GM21515 (cell line): ENCODE measurements around the gene PDGFRA.

ENCODE experiments used
- ATAC-seq: cut with Tn5 transposase; IDR thresholded peaks from one replicate; pipeline ENCODE4 v1.9.1; 2021; ENCODE audit not compliant: unreplicated experiment

The PDGFRA gene

DNA sequence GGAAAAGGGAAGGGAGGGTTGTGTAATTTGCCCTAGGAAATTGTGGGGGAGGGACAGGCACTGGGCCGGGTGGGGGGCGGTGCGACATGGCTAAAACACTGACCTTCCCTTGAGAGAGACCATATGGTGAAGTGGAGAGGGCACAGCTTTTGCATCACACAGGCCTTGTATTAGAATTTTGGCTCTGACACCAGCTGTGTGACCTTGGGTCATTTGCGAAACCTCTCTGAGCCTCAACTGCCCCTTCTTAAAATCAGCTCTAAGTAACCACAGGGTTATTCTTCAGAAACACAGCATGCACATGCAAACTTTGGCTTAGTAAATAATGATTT, 25.8 kb downstream of the PDGFRA start:
- ATAC-seq: no peak

- ATAC-seq: no peak
Measured at GRCh38 chr4:54255881-54256280, 26.8 kb downstream of the PDGFRA start.

DNA sequence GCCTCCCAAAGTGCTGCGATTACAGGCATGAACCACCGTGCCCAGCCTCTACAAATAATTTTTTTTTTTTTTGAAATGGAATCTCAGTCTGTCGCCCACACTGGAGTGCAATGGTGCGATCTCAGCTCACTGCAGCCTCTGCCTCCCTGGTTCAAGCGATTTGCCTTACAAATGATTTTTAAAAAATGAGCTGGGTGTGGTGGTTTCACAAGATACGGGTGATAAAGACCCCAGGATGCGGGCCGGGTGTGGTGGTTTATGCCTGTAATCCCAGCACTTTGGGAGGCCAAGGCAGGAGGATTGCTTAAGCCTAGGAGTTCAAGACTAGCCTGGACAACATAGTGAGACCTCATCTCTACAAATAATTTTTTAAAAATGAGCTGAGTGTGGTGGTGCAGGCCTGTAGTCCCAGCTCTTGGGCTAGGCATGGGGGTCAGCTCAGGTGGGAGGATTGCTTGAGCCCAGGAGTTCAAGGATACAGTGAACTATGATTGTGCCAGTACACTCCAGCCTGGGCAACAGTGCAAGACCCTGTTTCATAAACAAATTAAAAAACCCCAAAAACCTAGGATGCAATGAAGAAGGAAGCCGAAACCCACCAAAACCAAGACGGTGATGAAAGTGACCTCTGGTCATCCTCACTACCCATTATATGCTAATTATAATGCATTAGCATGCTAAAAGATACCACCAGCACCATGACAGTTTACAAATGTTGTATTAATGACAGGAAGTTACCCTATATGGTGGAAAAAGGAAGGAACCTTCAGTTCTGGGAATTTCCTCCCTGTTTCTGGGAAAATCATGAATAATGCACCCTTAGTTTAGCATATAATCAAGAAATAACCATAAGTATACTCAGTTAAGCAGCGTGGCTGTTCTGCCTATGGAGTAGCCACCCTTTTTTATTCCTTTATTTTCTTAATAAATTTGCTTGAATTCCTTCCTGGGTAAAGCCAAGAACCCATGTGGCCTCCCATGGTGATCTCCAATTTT, 27.7 kb downstream of the PDGFRA start:
- ATAC-seq: no peak

DNA sequence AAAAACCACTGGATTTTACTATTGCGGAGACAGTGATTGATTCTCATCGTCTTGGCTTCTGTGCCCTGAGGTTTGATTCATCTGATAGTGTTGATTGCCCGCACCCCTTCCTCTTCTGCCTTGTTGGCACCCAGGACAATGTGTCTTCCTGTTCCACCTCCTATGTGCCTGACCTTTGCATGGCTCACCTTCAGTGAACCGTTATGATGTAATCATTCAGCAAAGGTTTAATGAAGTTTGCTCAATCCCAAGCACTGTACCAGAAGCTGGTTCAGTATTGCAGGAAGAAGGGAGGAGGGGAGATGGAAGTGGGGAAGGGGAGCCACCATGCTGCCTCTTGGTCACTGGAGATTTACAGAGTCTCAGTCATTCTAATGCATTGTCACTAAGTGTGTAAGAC, 36.3 kb downstream of the PDGFRA start:
- no peak for ATAC-seq

DNA sequence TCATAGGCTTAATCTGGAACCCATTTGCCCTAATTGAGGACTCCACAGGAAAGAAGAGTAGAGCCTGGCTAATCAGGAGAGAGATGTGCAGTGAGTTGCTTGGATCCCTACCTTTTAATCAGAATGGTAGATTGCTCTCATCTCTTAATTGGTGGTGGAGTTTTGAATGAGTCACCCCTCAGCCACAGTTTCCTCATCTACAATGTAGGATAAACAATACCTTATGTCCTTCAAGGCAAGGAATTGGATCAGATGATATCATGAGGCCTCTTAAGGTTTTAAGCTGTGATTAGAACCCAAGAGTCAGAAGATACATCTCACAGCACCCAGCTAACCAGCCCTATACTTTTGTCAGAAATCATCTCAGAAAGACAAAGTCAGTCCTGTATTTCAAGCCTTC, 39.1 kb downstream of the PDGFRA start:
- no peak for ATAC-seq

- ATAC-seq: no peak
Measured at GRCh38 chr4:54271464-54271863, 42.4 kb downstream of the PDGFRA start.

DNA sequence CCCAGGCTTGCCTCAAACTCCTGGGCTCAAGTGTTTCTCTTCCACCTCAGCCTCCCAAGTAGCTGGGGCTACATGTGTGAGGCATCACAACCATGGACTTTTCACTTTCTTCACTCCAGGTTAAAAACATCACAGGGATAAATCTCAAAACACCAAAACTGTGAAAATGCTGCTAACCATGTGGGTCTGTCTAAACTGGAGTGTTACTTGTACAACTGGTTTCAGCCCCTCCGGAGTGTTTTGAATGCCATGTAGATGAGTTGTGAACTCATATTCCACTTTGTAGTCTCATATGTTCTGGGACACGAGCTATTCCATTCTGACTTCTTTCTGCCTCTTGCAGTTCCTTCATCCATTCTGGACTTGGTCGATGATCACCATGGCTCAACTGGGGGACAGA, 43.0 kb downstream of the PDGFRA start:
- ATAC-seq: no peak

DNA sequence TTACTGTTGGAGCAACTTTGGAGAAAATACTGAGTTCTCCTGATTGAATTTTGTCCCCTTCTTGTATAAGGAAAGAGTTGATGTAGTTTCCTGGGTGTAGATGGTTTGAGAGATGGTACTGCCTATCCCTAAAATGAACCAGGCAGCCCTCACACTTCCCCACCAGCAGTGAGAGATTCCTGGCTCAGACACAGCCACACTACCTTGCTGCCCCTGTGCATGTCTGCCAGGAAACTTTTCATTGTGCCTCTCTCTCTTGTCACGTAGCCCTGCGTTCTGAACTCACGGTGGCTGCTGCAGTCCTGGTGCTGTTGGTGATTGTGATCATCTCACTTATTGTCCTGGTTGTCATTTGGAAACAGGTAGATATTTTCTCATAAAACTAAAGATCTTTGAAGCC, 45.2 kb downstream of the PDGFRA start:
- no peak for ATAC-seq

- ATAC-seq: no peak
Measured at GRCh38 chr4:54274795-54275665, 45.9 kb downstream of the PDGFRA start.

DNA sequence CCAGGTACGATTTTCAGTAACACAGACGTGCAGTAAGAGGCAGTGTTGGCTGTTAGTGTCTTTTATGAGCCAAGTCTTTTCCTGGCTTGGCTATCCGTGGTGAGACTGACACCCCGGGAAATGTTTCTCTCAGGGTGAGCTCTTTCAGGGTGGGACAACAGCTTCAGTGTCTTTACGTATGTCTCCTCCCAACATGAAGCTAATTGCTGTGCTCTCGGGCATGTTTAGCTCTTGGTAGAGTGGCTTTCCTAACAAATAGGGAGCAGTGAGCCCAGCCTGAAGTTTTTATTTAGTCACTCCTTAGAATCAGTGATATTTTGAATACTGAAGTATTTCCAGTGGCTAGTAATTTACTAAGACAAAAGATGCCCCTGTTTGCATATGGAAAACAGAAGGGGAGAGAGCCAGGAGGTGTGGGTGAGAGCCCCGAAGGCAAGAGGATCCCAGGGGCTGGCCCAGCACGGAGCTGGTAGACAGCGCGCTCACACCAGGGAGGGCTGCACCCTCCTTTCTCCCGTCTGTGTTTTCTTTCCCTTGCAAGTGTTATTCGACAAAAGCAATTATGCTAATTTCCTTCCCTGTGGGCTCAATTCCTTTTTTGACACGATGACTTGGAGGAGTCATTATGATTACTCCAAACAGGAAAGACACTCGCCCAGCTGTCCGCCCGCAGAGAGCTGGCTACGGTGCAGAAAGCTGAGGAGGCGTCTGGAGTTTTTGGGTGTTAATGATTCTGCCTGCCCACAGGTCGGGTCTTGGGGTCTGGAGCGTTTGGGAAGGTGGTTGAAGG, 47.7 kb downstream of the PDGFRA start:
- no peak for ATAC-seq

DNA sequence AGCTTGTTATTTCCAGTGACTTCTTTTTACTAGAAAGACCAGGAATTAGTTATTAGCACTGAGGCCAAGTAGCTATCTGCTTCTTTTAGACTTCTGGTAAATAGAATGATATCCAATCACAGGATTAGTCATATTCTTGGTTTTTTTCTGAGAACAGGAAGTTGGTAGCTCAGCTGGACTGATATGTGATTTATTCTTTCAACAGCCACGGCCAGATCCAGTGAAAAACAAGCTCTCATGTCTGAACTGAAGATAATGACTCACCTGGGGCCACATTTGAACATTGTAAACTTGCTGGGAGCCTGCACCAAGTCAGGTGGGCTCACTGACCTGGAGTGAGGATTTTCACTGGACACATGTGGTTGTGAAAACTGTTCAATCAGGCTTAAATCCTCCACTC, 48.6 kb downstream of the PDGFRA start:
- ATAC-seq: peak; percentile 55

GRCh38 chr4:54278216-54278615, 49.1 kb downstream of the PDGFRA start:
- ATAC-seq: no peak

DNA sequence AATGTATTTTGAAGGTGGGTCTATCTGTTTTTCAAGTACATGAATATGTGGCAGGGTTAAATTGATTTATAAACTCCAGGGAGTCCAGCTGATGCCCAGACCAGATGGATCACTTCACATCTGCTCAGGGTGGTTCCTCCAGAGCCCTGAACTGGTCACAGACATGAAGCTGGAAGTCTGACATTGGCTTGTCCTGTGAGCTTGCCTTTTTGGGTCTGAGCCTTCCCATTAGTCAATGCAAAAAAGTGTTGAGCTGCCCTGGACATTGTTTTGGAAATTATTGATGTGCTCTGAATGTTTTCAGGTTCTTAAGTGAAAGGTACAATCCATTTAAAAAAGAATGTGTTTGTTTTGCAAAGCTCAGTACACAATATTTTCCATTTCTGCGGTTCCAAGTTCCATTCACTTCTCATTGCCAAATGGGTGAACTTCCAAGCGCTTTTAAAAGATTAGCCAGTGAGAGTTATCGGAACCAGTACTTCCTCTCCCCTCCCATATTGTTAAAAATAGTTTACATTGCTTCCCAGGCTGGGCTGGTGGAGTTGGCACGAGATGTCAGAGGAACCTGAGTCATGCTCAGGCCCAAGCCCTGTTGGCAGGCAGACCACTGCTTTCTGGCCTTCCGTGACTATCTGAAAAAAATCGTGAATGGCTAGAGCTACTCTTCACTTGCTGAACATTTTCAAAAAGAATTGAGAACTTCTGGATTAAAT, 52.1 kb downstream of the PDGFRA start:
- no peak for ATAC-seq

DNA sequence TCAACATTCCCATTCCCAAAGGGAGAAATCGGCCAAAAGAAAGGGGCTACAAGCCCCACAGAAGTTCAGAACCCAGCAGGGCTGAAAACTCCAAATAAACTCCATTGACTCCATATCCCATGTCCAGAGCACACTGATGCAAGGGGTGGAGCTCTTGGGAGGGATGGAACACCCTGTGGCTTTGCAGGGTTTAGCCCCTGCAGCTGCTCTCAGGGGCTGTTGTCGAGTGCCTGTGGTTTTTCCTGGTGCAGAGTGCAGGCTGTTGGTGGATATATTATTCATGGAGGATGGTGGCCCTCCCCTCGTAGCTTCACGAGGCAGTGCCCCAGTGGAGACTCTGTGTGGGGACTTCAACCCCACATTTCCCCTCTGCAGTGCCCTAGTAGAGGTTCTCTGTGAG, 53.7 kb downstream of the PDGFRA start:
- no peak for ATAC-seq

GRCh38 chr4:54289316-54289715, 60.2 kb downstream of the PDGFRA start:
- no peak for ATAC-seq

GRCh38 chr4:54290980-54291379, 61.9 kb downstream of the PDGFRA start:
- ATAC-seq: no peak

- no peak for ATAC-seq
Measured at GRCh38 chr4:54296548-54297203, 67.6 kb downstream of the PDGFRA start.

DNA sequence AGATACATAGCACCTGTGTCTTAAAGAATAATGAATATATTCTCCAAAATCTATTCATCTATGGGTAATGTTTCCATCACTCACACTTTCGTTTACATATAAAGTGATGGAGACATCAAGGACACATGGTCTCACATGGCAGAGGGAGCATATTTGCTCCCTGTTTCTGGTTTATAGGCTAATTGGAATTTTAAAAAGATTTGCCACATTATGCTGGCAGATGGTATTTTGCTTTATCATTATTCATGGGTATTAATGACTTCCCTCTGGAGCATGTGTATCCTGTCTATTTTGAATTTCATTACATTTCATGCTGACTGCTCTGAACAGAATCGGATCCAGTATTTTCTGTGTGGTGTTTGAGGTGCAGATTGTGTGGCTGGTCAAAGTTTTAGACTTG, 79.0 kb downstream of the PDGFRA start:
- no peak for ATAC-seq

- peak; percentile 99 for ATAC-seq
Measured at GRCh38 chr4:54315561-54316538, 86.8 kb downstream of the PDGFRA start.
